ENCODE data around the gene SERPINA1. TPM values are rescaled to one million over a fixed set of nuclear protein-coding genes. Genes with fewer than 3 reads are reported as not detected.

The SERPINA1 gene
- total and polyA plus RNA-seq, 10 of the 15 experiments (the other 5 are each of a cell fraction or from before 2014, with no cell fraction given) = 0.16 to 6.6 (median 0.53) TPM

GRCh38 chr14:94331462-94331861 lies 56.9 kb downstream of the SERPINA1 start:
- Histone ChIP-seq H3K27ac (ENCODE audit: control insufficient read depth, insufficient read depth) (no peak overlapping the region), H3K4me2 (ENCODE audit: control insufficient read depth, insufficient read depth) (no peak overlapping the region), H3K9ac (ENCODE audit: control insufficient read depth, insufficient read depth, low read length) (no peak overlapping the region), H3K4me1 (ENCODE audit: control insufficient read depth, insufficient read depth, low read length) (no peaks in the 10 kb centered on the region), H3K27me3 (replicated peaks in 1 of 2; ENCODE audit: control insufficient read depth in 2 of 2, insufficient read depth in 2 of 2, low read length in 1 of 2) (no peaks in the 10 kb centered on the region), H3K36me3 (ENCODE audit: control insufficient read depth in 2 of 2, insufficient read depth in 2 of 2, low read length in 1 of 2) (no peaks in the 10 kb centered on the region), H3K4me3 (no peak overlapping the region), H2AFZ (ENCODE audit: control insufficient read depth, low read depth, low read length) (no peak overlapping the region), H3K9me3 (replicated peaks; ENCODE audit: control insufficient read depth, insufficient read depth, low read length) (no peaks in the 10 kb centered on the region), H3K79me2 (ENCODE audit: control insufficient read depth, insufficient read depth, low read length) (no peaks in the 10 kb centered on the region), H4K20me1 (ENCODE audit: control insufficient read depth, insufficient read depth) (no peaks in the 10 kb centered on the region)
- ATAC-seq = no peak
- intact Hi-C loops (cut with micrococcal nuclease; ENCODE audit: unreplicated experiment) = no loop called here
- WGBS (ENCODE audit: insufficient coverage, insufficient replicate concordance, low lambda C conversion rate, missing lambda C conversion rate) = 38% methylated on average over 5 of the region's 5 CpGs
- SMC1A ChIA-PET (ENCODE audit: uncharacterized antibody, unreplicated experiment) = no interaction called here
- no peak for DNase-seq (ENCODE audit: low read depth, low spot score)
- no TSS peak for BruUV-seq (replicated peaks)
- POLR2A ChIA-PET = no interaction called here
- no peak for FAIRE-seq
- RAD21 ChIA-PET (ENCODE audit: unreplicated experiment) = no interaction called here
- no peak for TF ChIP-seq NFYA (IDR thresholded peaks at IDR 0.05; ENCODE audit: borderline replicate concordance, low read depth, low read length)
- in situ Hi-C loops (cut with MboI) = no loop called here
- CTCF ChIA-PET = no interaction called here

- in situ Hi-C loops (cut with MboI) = no loop called here
- SMC1A ChIA-PET (ENCODE audit: uncharacterized antibody, unreplicated experiment) = no interaction called here
- Histone ChIP-seq H3K4me2 (ENCODE audit: control insufficient read depth, insufficient read depth) (no peak overlapping the region), H3K27me3 (replicated peaks in 1 of 2; ENCODE audit: control insufficient read depth in 2 of 2, insufficient read depth in 2 of 2, low read length in 1 of 2) (no peaks in the 10 kb centered on the region), H3K27ac (ENCODE audit: control insufficient read depth, insufficient read depth) (no peak overlapping the region), H3K4me1 (ENCODE audit: control insufficient read depth, insufficient read depth, low read length) (no peaks in the 10 kb centered on the region), H3K9ac (ENCODE audit: control insufficient read depth, insufficient read depth, low read length) (no peak overlapping the region), H2AFZ (ENCODE audit: control insufficient read depth, low read depth, low read length) (no peak overlapping the region), H3K36me3 (ENCODE audit: control insufficient read depth in 2 of 2, insufficient read depth in 2 of 2, low read length in 1 of 2) (no peaks in the 10 kb centered on the region), H4K20me1 (ENCODE audit: control insufficient read depth, insufficient read depth) (no peaks in the 10 kb centered on the region), H3K4me3 (no peak overlapping the region), H3K9me3 (replicated peaks; ENCODE audit: control insufficient read depth, insufficient read depth, low read length) (no peaks in the 10 kb centered on the region), H3K79me2 (ENCODE audit: control insufficient read depth, insufficient read depth, low read length) (no peaks in the 10 kb centered on the region)
- WGBS (ENCODE audit: insufficient coverage, insufficient replicate concordance, low lambda C conversion rate, missing lambda C conversion rate) = 11% methylated on average over 2 of the region's 2 CpGs
- RAD21 ChIA-PET (ENCODE audit: unreplicated experiment) = no interaction called here
- FAIRE-seq = no peak
- CTCF ChIA-PET = no interaction called here
- no peak for DNase-seq (ENCODE audit: low read depth, low spot score)
- no TSS peak for BruUV-seq (replicated peaks)
- POLR2A ChIA-PET = no interaction called here
- intact Hi-C loops (cut with micrococcal nuclease; ENCODE audit: unreplicated experiment) = no loop called here
- no peak for ATAC-seq
- TF ChIP-seq IRF5 (IDR thresholded peaks at IDR 0.05; ENCODE audit: borderline replicate concordance) = no peak
- no peak for TF ChIP-seq ZNF687 (IDR thresholded peaks at IDR 0.05)
- no peak for TF ChIP-seq MYC (IDR thresholded peaks at IDR 0.05; ENCODE audit: insufficient read depth, insufficient read length, insufficient replicate concordance, low read length, severe bottlenecking)
- no peak for TF ChIP-seq ZZZ3 (IDR thresholded peaks at IDR 0.05; ENCODE audit: control insufficient read depth, insufficient read length, low read depth)
- no peak for TF ChIP-seq NFYA (IDR thresholded peaks at IDR 0.05; ENCODE audit: borderline replicate concordance, low read depth, low read length)
- no peak for TF ChIP-seq USF2 (IDR thresholded peaks at IDR 0.05; ENCODE audit: borderline replicate concordance, low read depth, low read length)
- no peak for TF ChIP-seq E4F1 (IDR thresholded peaks at IDR 0.05; ENCODE audit: borderline replicate concordance, partially characterized antibody)
These were observed 57.5 kb downstream of the SERPINA1 start for GRCh38 chr14:94330857-94331256.
